CD14-positive monocyte (primary cell): ENCODE measurements around the gene THSD7A. TPM values are rescaled to one million over a fixed set of nuclear protein-coding genes. Genes with fewer than 3 reads are reported as not detected.

Experiments
- DNase-seq, 3 donors: peaks; one replicate each; pipeline ENCODE4 v3.0.0-alpha.2; 2011 to 2022
- H2AFZ ChIP-seq: 2 replicates; pipeline ENCODE4 v1.6.0; 2012; ENCODE audit warnings: mild to moderate bottlenecking, low read depth, low read length, inconsistent platforms; ENCODE audit not compliant: insufficient read depth, poor library complexity, severe bottlenecking
- H3K27ac ChIP-seq, 2 donors: 1 replicate in 1 of 2; 2 replicates in 1 of 2; pipeline ENCODE4 v1.5.1; 2012 to 2013; ENCODE audit warnings: low read length in 2 of 2, control low read depth in 1 of 2, inconsistent platforms in 1 of 2, low read depth in 1 of 2, mild to moderate bottlenecking in 1 of 2
- H3K27me3 ChIP-seq, 2 donors: one replicate each; pipeline versions ENCODE4 v1.6.0 to v1.6.1; 2011 to 2013; ENCODE audit warnings: low read length in 2 of 2; ENCODE audit not compliant: control insufficient read depth in 2 of 2, insufficient read depth in 2 of 2
- H3K36me3 ChIP-seq, 2 donors: replicated peaks in 1 of 2; 1 replicate in 1 of 2; 2 replicates in 1 of 2; pipeline versions ENCODE4 v1.5.1 to v1.6.1; 2012 to 2013; ENCODE audit warnings: low read length in 2 of 2, control low read depth in 1 of 2, inconsistent platforms in 1 of 2, mild to moderate bottlenecking in 1 of 2; ENCODE audit not compliant: insufficient read depth in 2 of 2, control insufficient read depth in 1 of 2
- H3K4me1 ChIP-seq, 2 donors: 1 replicate in 1 of 2; 2 replicates in 1 of 2; pipeline versions ENCODE4 v1.5.1 to v1.6.1; 2012 to 2013; ENCODE audit warnings: low read length in 2 of 2, control low read depth in 1 of 2, inconsistent platforms in 1 of 2, mild to moderate bottlenecking in 1 of 2, moderate library complexity in 1 of 2; ENCODE audit not compliant: insufficient read depth in 2 of 2, control insufficient read depth in 1 of 2
- H3K4me2 ChIP-seq: replicated peaks from 2 replicates; pipeline ENCODE3; 2012; ENCODE audit warnings: low read length, moderate library complexity, mild to moderate bottlenecking; ENCODE audit not compliant: poor library complexity, severe bottlenecking; ENCODE audit errors: extremely low read depth
- H3K4me3 ChIP-seq, 3 experiments: fragments of 200-600 bp in 1 of 3; sonication (generic) in 1 of 3; replicated peaks in 1 of 3; 1 replicate in 2 of 3; 2 replicates in 1 of 3; pipeline ENCODE4 v1.5.1; 2011 to 2013; ENCODE audit warnings: low read length in 3 of 3, mild to moderate bottlenecking in 3 of 3, control low read depth in 2 of 3, low read depth in 2 of 3, inconsistent platforms in 1 of 3, moderate library complexity in 1 of 3
- H3K79me2 ChIP-seq: 2 replicates; pipeline ENCODE4 v1.6.0; 2012; ENCODE audit warnings: mild to moderate bottlenecking, control low read depth, inconsistent platforms, low read length, moderate library complexity; ENCODE audit not compliant: insufficient read depth
- H3K9ac ChIP-seq: 2 replicates; pipeline ENCODE4 v1.6.0; 2017; ENCODE audit warnings: low read length, mild to moderate bottlenecking; ENCODE audit not compliant: insufficient read depth, poor library complexity, severe bottlenecking
- H3K9me3 ChIP-seq, 2 donors: replicated peaks in 1 of 2; 1 replicate in 1 of 2; 2 replicates in 1 of 2; pipeline versions ENCODE4 v1.5.1 to v1.6.1; 2012 to 2013; ENCODE audit warnings: low read length in 2 of 2, control low read depth in 1 of 2; ENCODE audit not compliant: control insufficient read depth in 1 of 2, insufficient read depth in 1 of 2
- H4K20me1 ChIP-seq: 2 replicates; pipeline ENCODE4 v1.6.0; 2012; ENCODE audit warnings: mild to moderate bottlenecking, low read length, control low read depth, moderate library complexity; ENCODE audit not compliant: insufficient read depth
- H3K27ac Mint-ChIP-seq, 7 donors: one replicate each; pipeline ENCODE4 v1.8.0; 2020; ENCODE audit warnings: mild to moderate bottlenecking in 7 of 7, mixed read lengths in 7 of 7, moderate library complexity in 6 of 7, inconsistent platforms in 2 of 7
- H3K27me3 Mint-ChIP-seq, 3 donors: one replicate each; pipeline ENCODE4 v1.8.0; 2021 to 2022; ENCODE audit warnings: low read depth in 3 of 3, mild to moderate bottlenecking in 3 of 3, mixed read lengths in 3 of 3, moderate library complexity in 3 of 3, inconsistent platforms in 1 of 3
- H3K36me3 Mint-ChIP-seq, 2 donors: one replicate each; pipeline ENCODE4 v1.8.0; 2020; ENCODE audit warnings: mixed read lengths in 2 of 2, inconsistent platforms in 1 of 2, mild to moderate bottlenecking in 1 of 2
- H3K4me1 Mint-ChIP-seq: one replicate; pipeline ENCODE4 v1.8.0; 2020; ENCODE audit warnings: mild to moderate bottlenecking, mixed read lengths
- H3K4me3 Mint-ChIP-seq, 2 donors: one replicate each; pipeline ENCODE4 v1.8.0; 2020; ENCODE audit warnings: mild to moderate bottlenecking in 2 of 2, mixed read lengths in 2 of 2, moderate library complexity in 1 of 2
- H3K9me3 Mint-ChIP-seq, 7 donors: one replicate each; pipeline ENCODE4 v1.8.0; 2020 to 2022; ENCODE audit warnings: mixed read lengths in 7 of 7, mild to moderate bottlenecking in 6 of 7, moderate library complexity in 6 of 7, inconsistent platforms in 2 of 7
- whole genome bisulfite sequencing: methylation state at CpG from one replicate; pipeline ENCODE4 v1.1.5; 2013; ENCODE audit warnings: missing lambda C conversion rate; ENCODE audit not compliant: insufficient coverage; 5-methylcytosine and 5-hydroxymethylcytosine counted together
- intact Hi-C, 2 donors: fragments of 100-400 bp; cut with micrococcal nuclease; formaldehyde crosslinking; loops; one replicate each; pipeline versions ENCODE4 v1.15.0 to v1.15.1; 2023
- polyA plus RNA-seq, 3 donors: library from polyadenylated mRNA; depleted of rRNA in 1 of 3; unstranded in 2 of 3; stranded (reverse) in 1 of 3; fragments of 300-500 nt in 2 of 3; fragments of >200 nt in 1 of 3; fragmentation: Illumina TruSeq in 2 of 3; gene quantifications; 1 replicate in 2 of 3; 2 replicates in 1 of 3; pipeline ENCODE4 v1.2.3, GENCODE V29; 2012 to 2021
- TF ChIP-seq, protein P1 (sequence below): fragments of 200-600 bp; IDR thresholded peaks from one replicate; pipeline ENCODE4 v1.8.0; 2022; ENCODE audit warnings: antibody characterized with exemption, mild to moderate bottlenecking

The THSD7A gene
- polyA plus RNA-seq, 3 donors, result under 0.01 TPM; not detected in 2

DNA sequence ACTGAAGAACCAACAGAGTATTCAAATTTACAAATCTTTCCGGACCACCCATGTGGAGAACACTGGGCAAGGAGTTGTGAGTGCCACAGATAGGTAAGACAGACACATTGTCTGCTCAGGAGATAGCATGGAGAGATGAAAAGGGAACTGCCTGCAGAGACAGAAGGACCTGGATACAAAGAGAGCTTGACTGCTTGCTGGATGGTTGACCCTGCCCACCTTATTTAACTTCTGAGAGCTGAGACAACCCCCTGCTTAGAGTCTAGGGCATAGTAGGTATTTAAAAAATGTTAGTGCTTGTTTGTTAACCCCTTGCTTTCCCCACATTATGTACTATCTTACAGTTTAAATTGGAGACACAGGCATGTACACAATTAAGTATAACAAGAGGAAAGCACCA is 314.1 kb downstream of the THSD7A start:
- no peak for DNase-seq
- no peaks in the 10 kb centered on the region for H3K36me3 ChIP-seq
- H3K27me3 ChIP-seq, result no peaks in the 10 kb centered on the region
- Mint-ChIP-seq H3K4me1 (no peaks in the 10 kb centered on the region), H3K27ac (no peak overlapping the region), H3K27me3 (peaks cover 0 to 4% (median 0%) of the 10 kb centered on the region in 3 donors), H3K36me3 (no peaks in the 10 kb centered on the region), H3K9me3 (peaks cover 0 to 4% (median 0%) of the 10 kb centered on the region in 7 donors), H3K4me3 (no peak overlapping the region)
- intact Hi-C loops, result no loop called here
- H4K20me1 ChIP-seq, result no peaks in the 10 kb centered on the region
- H3K4me2 ChIP-seq, result no peak overlapping the region
- 100% methylated on average over 1 of the region's 1 CpG for WGBS
- H3K79me2 ChIP-seq, result no peaks in the 10 kb centered on the region
- H3K9ac ChIP-seq, result no peak overlapping the region
- no peak overlapping the region for H3K4me3 ChIP-seq
- TF ChIP-seq, protein P1, sequence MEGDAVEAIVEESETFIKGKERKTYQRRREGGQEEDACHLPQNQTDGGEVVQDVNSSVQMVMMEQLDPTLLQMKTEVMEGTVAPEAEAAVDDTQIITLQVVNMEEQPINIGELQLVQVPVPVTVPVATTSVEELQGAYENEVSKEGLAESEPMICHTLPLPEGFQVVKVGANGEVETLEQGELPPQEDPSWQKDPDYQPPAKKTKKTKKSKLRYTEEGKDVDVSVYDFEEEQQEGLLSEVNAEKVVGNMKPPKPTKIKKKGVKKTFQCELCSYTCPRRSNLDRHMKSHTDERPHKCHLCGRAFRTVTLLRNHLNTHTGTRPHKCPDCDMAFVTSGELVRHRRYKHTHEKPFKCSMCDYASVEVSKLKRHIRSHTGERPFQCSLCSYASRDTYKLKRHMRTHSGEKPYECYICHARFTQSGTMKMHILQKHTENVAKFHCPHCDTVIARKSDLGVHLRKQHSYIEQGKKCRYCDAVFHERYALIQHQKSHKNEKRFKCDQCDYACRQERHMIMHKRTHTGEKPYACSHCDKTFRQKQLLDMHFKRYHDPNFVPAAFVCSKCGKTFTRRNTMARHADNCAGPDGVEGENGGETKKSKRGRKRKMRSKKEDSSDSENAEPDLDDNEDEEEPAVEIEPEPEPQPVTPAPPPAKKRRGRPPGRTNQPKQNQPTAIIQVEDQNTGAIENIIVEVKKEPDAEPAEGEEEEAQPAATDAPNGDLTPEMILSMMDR, result no peak
- H3K4me1 ChIP-seq, result no peaks in the 10 kb centered on the region
- no peak overlapping the region for H3K27ac ChIP-seq
- no peaks in the 10 kb centered on the region for H3K9me3 ChIP-seq
- H2AFZ ChIP-seq, result no peak overlapping the region

DNA sequence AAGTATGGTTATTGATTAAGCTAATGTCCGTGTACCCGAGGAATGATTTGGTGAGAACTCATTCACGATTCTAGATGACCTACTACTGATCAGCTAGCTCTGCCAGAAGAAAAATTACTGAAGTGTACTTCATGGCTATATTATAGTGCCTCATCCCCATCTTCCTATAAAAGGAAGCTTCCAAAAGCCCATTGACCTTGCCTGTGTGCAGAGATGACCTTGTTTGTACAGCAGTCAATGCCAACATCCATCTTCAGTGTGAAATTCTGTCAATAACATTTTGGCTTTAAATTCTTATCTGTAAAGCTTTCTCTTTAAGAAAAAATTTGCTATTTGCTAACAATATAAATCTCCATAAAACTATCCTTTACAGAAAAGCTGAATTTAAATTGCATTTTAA is 315.7 kb downstream of the THSD7A start:
- Histone ChIP-seq H3K4me3 (no peak overlapping the region), H3K27me3 (no peaks in the 10 kb centered on the region), H3K36me3 (no peaks in the 10 kb centered on the region), H3K9me3 (no peaks in the 10 kb centered on the region), H3K9ac (no peak overlapping the region), H4K20me1 (no peaks in the 10 kb centered on the region), H2AFZ (no peak overlapping the region), H3K4me2 (no peak overlapping the region), H3K79me2 (no peaks in the 10 kb centered on the region), H3K27ac (no peak overlapping the region), H3K4me1 (no peaks in the 10 kb centered on the region)
- H3K27ac Mint-ChIP-seq, result no peak overlapping the region
- no peak for DNase-seq
- WGBS, result no CpG with 5 or more reads among the region's 3 CpGs
- TF ChIP-seq, protein P1, result no peak
- H3K27me3 Mint-ChIP-seq, result peaks cover 0 to 4% (median 0%) of the 10 kb centered on the region in 3 donors
- H3K9me3 Mint-ChIP-seq, result peaks cover 0 to 4% (median under 1%) of the 10 kb centered on the region in 7 donors
- intact Hi-C loops, result no loop called here
- H3K4me1 Mint-ChIP-seq, result no peaks in the 10 kb centered on the region
- H3K36me3 Mint-ChIP-seq, result no peaks in the 10 kb centered on the region
- no peak overlapping the region for H3K4me3 Mint-ChIP-seq
